Neural cell (in vitro differentiated cells): ENCODE data around the gene PCDHGC4. TPM values are rescaled to one million over a fixed set of nuclear protein-coding genes. Genes with fewer than 3 reads are reported as not detected.

Experiments used
- H2AFZ ChIP-seq: fragments of 200-600, 300-800 bp; sonication (generic), shearing (Covaris generic); 2 replicates; pipeline ENCODE4 v1.6.0; 2014; ENCODE audit warnings: low read depth, mild to moderate bottlenecking, antibody characterized with exemption, low read length, moderate library complexity
- H3F3A ChIP-seq: fragments of 200-600 bp; shearing (Covaris generic); 2 replicates; pipeline ENCODE4 v1.6.1; 2016; ENCODE audit warnings: mild to moderate bottlenecking, moderate library complexity, mixed read lengths, antibody characterized with exemption, low read length; ENCODE audit not compliant: insufficient read depth, poor library complexity, severe bottlenecking
- H3K27ac ChIP-seq: fragments of 200-600, 300-800 bp; sonication (generic), shearing (Covaris generic); 2 replicates; pipeline ENCODE4 v1.5.1; 2014; ENCODE audit warnings: mild to moderate bottlenecking, low read length, moderate library complexity
- H3K27me3 ChIP-seq: fragments of 300-800, 200-600 bp; sonication (generic), shearing (Covaris generic); 2 replicates; pipeline ENCODE4 v1.6.0; 2014; ENCODE audit warnings: mild to moderate bottlenecking, low read depth, low read length, moderate library complexity; ENCODE audit not compliant: insufficient read depth
- H3K36me3 ChIP-seq: fragments of 300-800, 200-600 bp; sonication (generic), shearing (Covaris generic); 2 replicates; pipeline ENCODE4 v1.5.1; 2014; ENCODE audit warnings: mild to moderate bottlenecking, antibody characterized with exemption, low read length, moderate library complexity; ENCODE audit not compliant: insufficient read depth
- H3K4me2 ChIP-seq: fragments of 300-800, 200-600 bp; sonication (generic), shearing (Covaris generic); 2 replicates; pipeline ENCODE4 v1.6.0; 2014; ENCODE audit warnings: mild to moderate bottlenecking, low read length
- H3K4me3 ChIP-seq: fragments of 300-800, 200-600 bp; sonication (generic), shearing (Covaris generic); 2 replicates; pipeline ENCODE4 v1.5.1; 2014; ENCODE audit warnings: mild to moderate bottlenecking, low read length, moderate library complexity
- H3K79me2 ChIP-seq: fragments of 200-600 bp; shearing (Covaris generic); replicated peaks from 2 replicates; pipeline ENCODE4 v1.6.0; 2014; ENCODE audit warnings: mild to moderate bottlenecking, low read length, moderate library complexity; ENCODE audit not compliant: insufficient read depth
- H3K9ac ChIP-seq: fragments of 300-800, 200-600 bp; sonication (generic), shearing (Covaris generic); 2 replicates; pipeline ENCODE4 v1.6.1; 2016; ENCODE audit warnings: mild to moderate bottlenecking, low read length, mixed read lengths
- H3K9me2 ChIP-seq: fragments of 200-600 bp; shearing (Covaris generic); 2 replicates; pipeline ENCODE4 v1.6.1; 2016; ENCODE audit warnings: mild to moderate bottlenecking, low read length, mixed read lengths; ENCODE audit not compliant: insufficient read depth
- H3K9me3 ChIP-seq: fragments of 200-600, 300-800 bp; sonication (generic), shearing (Covaris generic); 2 replicates; pipeline ENCODE4 v1.6.1; 2016; ENCODE audit warnings: mild to moderate bottlenecking, mixed run types, low read length, moderate library complexity, mixed read lengths
- H4K20me1 ChIP-seq: fragments of 200-600 bp; shearing (Covaris generic); 2 replicates; pipeline ENCODE4 v1.6.1; 2016; ENCODE audit warnings: mild to moderate bottlenecking, mixed run types; ENCODE audit not compliant: insufficient read depth
- MXI1 ChIP-seq: fragments of 450-650 bp; conservative IDR thresholded peaks from 2 replicates; pipeline ENCODE4 v1.6.1; 2014; ENCODE audit warnings: antibody characterized with exemption, mild to moderate bottlenecking; ENCODE audit not compliant: poor library complexity, severe bottlenecking
- POLR2AphosphoS5 ChIP-seq: IDR thresholded peaks from 2 replicates; pipeline ENCODE4 v1.6.1; 2012
- RAD21 ChIP-seq: fragments of 450-650 bp; conservative IDR thresholded peaks from 2 replicates; pipeline ENCODE4 v1.6.1; 2014; ENCODE audit warnings: antibody characterized with exemption, mild to moderate bottlenecking, moderate library complexity
- TAF1 ChIP-seq: IDR thresholded peaks from 2 replicates; pipeline ENCODE4 v1.6.1; 2012; ENCODE audit warnings: low read depth
- polyA plus RNA-seq: library from polyadenylated mRNA; depleted of rRNA; stranded (reverse); fragments of >200 nt; gene quantifications from 2 replicates; pipeline ENCODE4 v1.2.3, GENCODE V29; 2014
- TF ChIP-seq, protein P1 (sequence below): IDR thresholded peaks from 2 replicates; pipeline ENCODE4 v1.6.1; 2012; ENCODE audit warnings: borderline replicate concordance

Gene PCDHGC4
- polyA plus RNA-seq, 1 donor from 2014 or later: 4.3 TPM

DNA sequence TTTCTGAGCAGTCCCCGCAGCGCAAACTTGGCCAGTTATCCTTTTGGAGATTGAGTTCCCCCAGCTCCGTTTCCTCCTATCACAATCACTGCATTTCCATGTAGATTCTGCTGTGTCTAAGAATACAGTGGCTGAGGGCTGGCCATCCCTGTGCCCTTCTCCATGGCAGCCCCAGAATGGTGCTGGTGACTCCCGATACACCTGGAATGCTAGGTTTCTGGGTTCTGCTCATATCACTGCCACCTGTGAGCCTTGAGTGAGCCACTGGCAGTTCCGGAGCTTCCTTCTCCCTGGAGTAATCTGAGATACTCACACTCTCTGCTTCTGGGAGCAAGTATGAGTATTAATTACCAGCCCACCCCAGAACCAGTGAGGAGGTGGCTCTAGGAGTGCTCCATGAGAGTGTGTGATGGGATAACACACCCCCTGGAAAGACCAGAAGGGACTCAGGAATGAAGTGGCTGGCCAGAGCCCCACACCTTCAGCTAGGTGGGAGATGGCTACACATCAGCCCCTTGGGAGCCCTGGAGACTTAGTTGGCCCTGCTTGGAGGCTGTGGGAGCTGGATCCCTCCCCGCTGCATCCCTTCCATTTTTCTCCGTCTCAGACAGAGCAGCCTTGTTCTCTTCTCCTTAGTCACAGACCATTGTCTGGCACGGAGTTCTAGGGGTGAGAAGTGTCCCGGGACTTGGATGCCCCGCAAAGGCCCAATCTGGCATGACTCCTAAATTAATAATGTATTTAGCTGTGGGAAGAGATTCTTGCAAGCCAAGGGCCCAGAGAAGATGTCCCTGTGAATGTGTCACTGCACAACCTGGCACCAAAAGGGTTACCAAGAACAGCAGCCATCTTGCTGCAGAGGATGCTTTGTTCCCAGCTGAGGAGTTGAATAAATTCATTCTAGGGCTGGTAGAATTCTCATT lies 8.9 kb downstream of the PCDHGC4 start:
- peak overlapping the region; percentile 51 for H2AFZ ChIP-seq
- H3K27me3 ChIP-seq: no peaks in the 10 kb centered on the region
- peaks cover 9% of the 10 kb centered on the region for H3K79me2 ChIP-seq
- H3K4me3 ChIP-seq: peak overlapping the region; percentile 58
- H3K27ac ChIP-seq: peak overlapping the region; percentile 81
- H3K9ac ChIP-seq: peak overlapping the region; percentile 71
- no peaks in the 10 kb centered on the region for H3F3A ChIP-seq
- H3K4me2 ChIP-seq: peak overlapping the region; percentile 32
- no peaks in the 10 kb centered on the region for H3K9me2 ChIP-seq
- H3K9me3 ChIP-seq: peaks cover 32% of the 10 kb centered on the region
- H4K20me1 ChIP-seq: no peaks in the 10 kb centered on the region
- TF ChIP-seq, protein P1, sequence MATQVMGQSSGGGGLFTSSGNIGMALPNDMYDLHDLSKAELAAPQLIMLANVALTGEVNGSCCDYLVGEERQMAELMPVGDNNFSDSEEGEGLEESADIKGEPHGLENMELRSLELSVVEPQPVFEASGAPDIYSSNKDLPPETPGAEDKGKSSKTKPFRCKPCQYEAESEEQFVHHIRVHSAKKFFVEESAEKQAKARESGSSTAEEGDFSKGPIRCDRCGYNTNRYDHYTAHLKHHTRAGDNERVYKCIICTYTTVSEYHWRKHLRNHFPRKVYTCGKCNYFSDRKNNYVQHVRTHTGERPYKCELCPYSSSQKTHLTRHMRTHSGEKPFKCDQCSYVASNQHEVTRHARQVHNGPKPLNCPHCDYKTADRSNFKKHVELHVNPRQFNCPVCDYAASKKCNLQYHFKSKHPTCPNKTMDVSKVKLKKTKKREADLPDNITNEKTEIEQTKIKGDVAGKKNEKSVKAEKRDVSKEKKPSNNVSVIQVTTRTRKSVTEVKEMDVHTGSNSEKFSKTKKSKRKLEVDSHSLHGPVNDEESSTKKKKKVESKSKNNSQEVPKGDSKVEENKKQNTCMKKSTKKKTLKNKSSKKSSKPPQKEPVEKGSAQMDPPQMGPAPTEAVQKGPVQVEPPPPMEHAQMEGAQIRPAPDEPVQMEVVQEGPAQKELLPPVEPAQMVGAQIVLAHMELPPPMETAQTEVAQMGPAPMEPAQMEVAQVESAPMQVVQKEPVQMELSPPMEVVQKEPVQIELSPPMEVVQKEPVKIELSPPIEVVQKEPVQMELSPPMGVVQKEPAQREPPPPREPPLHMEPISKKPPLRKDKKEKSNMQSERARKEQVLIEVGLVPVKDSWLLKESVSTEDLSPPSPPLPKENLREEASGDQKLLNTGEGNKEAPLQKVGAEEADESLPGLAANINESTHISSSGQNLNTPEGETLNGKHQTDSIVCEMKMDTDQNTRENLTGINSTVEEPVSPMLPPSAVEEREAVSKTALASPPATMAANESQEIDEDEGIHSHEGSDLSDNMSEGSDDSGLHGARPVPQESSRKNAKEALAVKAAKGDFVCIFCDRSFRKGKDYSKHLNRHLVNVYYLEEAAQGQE: peak; percentile 32
- no peak for TF ChIP-seq RAD21
- peaks cover 23% of the 10 kb centered on the region for H3K36me3 ChIP-seq

DNA sequence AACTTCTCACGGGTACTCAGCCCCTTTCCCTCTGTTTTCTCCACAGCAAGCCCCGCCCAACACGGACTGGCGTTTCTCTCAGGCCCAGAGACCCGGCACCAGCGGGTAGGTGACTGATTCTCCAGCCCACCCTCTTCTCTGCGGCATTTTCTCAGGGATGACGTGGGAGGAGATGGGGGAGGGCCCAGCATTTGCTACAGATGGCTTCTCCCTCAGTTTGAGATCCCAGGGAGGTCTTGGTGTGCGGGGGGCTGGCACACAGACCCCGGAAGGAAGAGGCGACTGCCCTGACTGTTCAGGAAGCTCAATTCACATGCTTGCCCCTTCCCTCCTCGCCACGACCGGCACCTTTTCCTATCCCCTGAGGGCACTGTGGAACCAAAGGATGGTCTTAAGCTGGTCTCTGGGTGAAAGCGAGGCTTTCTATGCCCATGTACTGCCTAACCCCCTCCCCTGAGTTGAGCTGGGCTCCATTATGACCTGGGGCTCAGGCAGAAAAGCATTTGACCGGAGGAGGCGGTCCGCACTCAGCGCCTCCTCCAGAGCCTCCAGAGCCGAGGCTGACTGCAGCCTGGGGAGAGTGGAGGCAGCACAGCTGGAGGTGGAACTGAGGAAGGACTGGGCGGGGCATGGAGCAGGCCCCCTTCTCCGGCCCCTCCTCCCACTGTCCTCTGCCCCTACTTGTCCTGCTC lies 10.1 kb downstream of the PCDHGC4 start:
- H3K4me3 ChIP-seq: peak overlapping the region; percentile 58
- TF ChIP-seq POLR2AphosphoS5: peak; percentile 12
- no peak for TF ChIP-seq MXI1
- no peak for TF ChIP-seq TAF1
- TF ChIP-seq, protein P1: peak; percentile 9
- H3K9me2 ChIP-seq: no peaks in the 10 kb centered on the region
- peak overlapping the region; percentile 81 for H3K27ac ChIP-seq
- H3K27me3 ChIP-seq: no peaks in the 10 kb centered on the region
- H4K20me1 ChIP-seq: no peaks in the 10 kb centered on the region
- H3K36me3 ChIP-seq: peaks cover 23% of the 10 kb centered on the region
- peaks cover 9% of the 10 kb centered on the region for H3K79me2 ChIP-seq
- H2AFZ ChIP-seq: peak overlapping the region; percentile 51
- no peaks in the 10 kb centered on the region for H3F3A ChIP-seq
- peaks cover 29% of the 10 kb centered on the region for H3K9me3 ChIP-seq
- peak overlapping the region; percentile 71 for H3K9ac ChIP-seq
- H3K4me2 ChIP-seq: peak overlapping the region; percentile 32
